ENCODE measurements around the gene PPM1J.

- no peak for TF ChIP-seq CTCF (IDR thresholded peaks at IDR 0.05; ENCODE audit: low read depth, low read length)
- TF ChIP-seq EZH2phosphoT487 (IDR thresholded peaks at IDR 0.05; ENCODE audit: low read depth): no peak
These were observed 40.0 kb downstream of the PPM1J start for GRCh38 chr1:112674986-112675727.
